OCI-LY1 (cell line): Measurements from ENCODE around the gene C12orf75.
"Not testable (repeated sequence)": the region's sequence is repeated elsewhere in the genome, so short reads cannot be mapped to it uniquely, and the experiment has no call there.

Experiments used
- H2AFZ ChIP-seq: fragments of 200-600 bp; sonication (generic), shearing (Covaris generic); 2 replicates; pipeline ENCODE4 v1.6.0; 2014; ENCODE audit warnings: antibody characterized with exemption, mild to moderate bottlenecking, low read length
- H3F3A ChIP-seq: fragments of 200-600 bp; sonication (generic), shearing (Covaris generic); 2 replicates; pipeline ENCODE4 v1.6.0; 2014; ENCODE audit warnings: mild to moderate bottlenecking, antibody characterized with exemption, low read length, moderate library complexity; ENCODE audit not compliant: insufficient read depth
- H3K27ac ChIP-seq: fragments of 200-600 bp; sonication (generic); 2 replicates; pipeline ENCODE4 v1.5.1; 2014; ENCODE audit warnings: low read length, mixed run types, mild to moderate bottlenecking, low read depth; ENCODE audit not compliant: poor library complexity, severe bottlenecking
- H3K27me3 ChIP-seq: fragments of 200-600 bp; sonication (generic); 2 replicates; pipeline ENCODE4 v1.6.0; 2014; ENCODE audit warnings: antibody characterized with exemption, mild to moderate bottlenecking, low read length, moderate library complexity; ENCODE audit not compliant: insufficient read depth
- H3K36me3 ChIP-seq: fragments of 200-600 bp; sonication (generic); 2 replicates; pipeline ENCODE4 v1.6.1; 2014; ENCODE audit warnings: mild to moderate bottlenecking, antibody characterized with exemption, low read length, moderate library complexity, mixed read lengths; ENCODE audit not compliant: insufficient read depth
- H3K4me1 ChIP-seq: fragments of 200-600 bp; sonication (generic); 2 replicates; pipeline ENCODE4 v1.5.1; 2014; ENCODE audit warnings: mild to moderate bottlenecking, low read length, moderate library complexity; ENCODE audit not compliant: insufficient read depth, severe bottlenecking
- H3K4me2 ChIP-seq: fragments of 200-600 bp; sonication (generic), shearing (Covaris generic); 2 replicates; pipeline ENCODE4 v1.6.1; 2014; ENCODE audit warnings: low read length
- H3K4me3 ChIP-seq: fragments of 200-600 bp; sonication (generic); 2 replicates; pipeline ENCODE4 v1.5.1; 2014; ENCODE audit warnings: low read length, low read depth, mild to moderate bottlenecking, mixed read lengths; ENCODE audit not compliant: poor library complexity, severe bottlenecking
- H3K79me2 ChIP-seq: fragments of 200-600 bp; shearing (Covaris generic); 2 replicates; pipeline ENCODE4 v1.6.1; 2016; ENCODE audit warnings: mixed run types, low read length, mixed read lengths; ENCODE audit not compliant: insufficient read depth
- H3K9ac ChIP-seq: fragments of 200-600 bp; sonication (generic), shearing (Covaris generic); 2 replicates; pipeline ENCODE4 v1.6.1; 2014; ENCODE audit warnings: mild to moderate bottlenecking, low read length, mixed read lengths
- H3K9me2 ChIP-seq: fragments of 200-600 bp; sonication (generic), shearing (Covaris generic); 2 replicates; pipeline ENCODE4 v1.6.1; 2014; ENCODE audit warnings: low read depth, mild to moderate bottlenecking, low read length, mixed read lengths
- H3K9me3 ChIP-seq: fragments of 200-600 bp; shearing (Covaris generic); 2 replicates; pipeline ENCODE4 v1.6.1; 2014; ENCODE audit warnings: low read length, mixed read lengths
- H4K20me1 ChIP-seq: fragments of 200-600 bp; sonication (generic), shearing (Covaris generic); 2 replicates; pipeline ENCODE4 v1.6.0; 2016; ENCODE audit warnings: mild to moderate bottlenecking, low read length; ENCODE audit not compliant: insufficient read depth

Gene C12orf75

GRCh38 chr12:105307601-105308314 lies 22.7 kb upstream of the C12orf75 start:
- H3K9me2 ChIP-seq, H4K20me1 ChIP-seq, H3K36me3 ChIP-seq, H3K4me1 ChIP-seq, H3F3A ChIP-seq, H3K4me2 ChIP-seq, H3K27ac ChIP-seq, H3K9me3 ChIP-seq, H3K9ac ChIP-seq, H3K27me3 ChIP-seq, H3K4me3 ChIP-seq, H3K79me2 ChIP-seq, H2AFZ ChIP-seq: not testable (repeated sequence)

DNA sequence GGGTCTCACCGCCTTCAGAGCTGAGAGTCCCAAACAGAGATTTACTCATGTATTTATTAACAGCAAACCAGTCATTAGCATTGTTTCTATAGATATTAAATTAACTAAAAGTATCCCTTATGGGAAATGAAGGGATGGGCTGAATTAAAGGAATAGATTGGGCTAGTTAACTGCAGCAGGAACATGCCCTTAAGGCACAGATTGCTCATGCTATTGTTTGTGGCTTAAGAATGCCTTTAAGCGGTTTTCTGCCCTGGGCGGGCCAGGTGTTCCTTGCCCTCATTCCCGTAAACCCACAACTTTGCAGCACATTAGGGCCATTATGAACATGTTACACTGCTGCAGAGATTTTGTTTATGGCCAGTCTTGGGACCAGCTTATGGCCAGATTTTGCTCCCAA lies 21.7 kb upstream of the C12orf75 start:
- H3F3A ChIP-seq, H3K4me1 ChIP-seq, H3K9ac ChIP-seq, H3K4me3 ChIP-seq, H3K27ac ChIP-seq, H3K4me2 ChIP-seq, H3K27me3 ChIP-seq, H3K9me3 ChIP-seq, H4K20me1 ChIP-seq, H3K79me2 ChIP-seq, H3K9me2 ChIP-seq, H3K36me3 ChIP-seq, H2AFZ ChIP-seq: not testable (repeated sequence)

DNA sequence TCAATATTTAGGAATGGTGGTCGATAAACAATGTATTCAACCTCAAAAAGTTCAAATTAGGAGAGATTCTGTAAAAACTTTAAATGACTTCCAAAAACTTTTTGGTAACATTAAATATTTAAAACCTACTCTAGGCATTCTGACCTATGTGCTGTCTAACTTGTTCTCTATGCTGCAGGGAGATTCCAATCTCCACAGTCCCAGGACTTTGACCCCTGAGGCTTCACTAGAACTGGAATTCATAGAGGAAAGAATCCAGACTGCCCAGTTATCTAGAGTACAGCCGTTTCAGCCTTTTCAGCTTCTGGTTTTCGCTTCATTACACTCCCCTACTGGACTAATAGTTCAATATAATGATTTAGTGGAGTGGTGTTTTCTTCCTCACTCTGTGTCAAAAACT lies 21.1 kb upstream of the C12orf75 start:
- not testable (repeated sequence) for H3K36me3 ChIP-seq, H3K27ac ChIP-seq, H3K27me3 ChIP-seq, H3K9me2 ChIP-seq, H3K4me2 ChIP-seq, H4K20me1 ChIP-seq, H3K79me2 ChIP-seq, H3K4me3 ChIP-seq, H3K9me3 ChIP-seq, H2AFZ ChIP-seq, H3F3A ChIP-seq, H3K9ac ChIP-seq, H3K4me1 ChIP-seq

DNA sequence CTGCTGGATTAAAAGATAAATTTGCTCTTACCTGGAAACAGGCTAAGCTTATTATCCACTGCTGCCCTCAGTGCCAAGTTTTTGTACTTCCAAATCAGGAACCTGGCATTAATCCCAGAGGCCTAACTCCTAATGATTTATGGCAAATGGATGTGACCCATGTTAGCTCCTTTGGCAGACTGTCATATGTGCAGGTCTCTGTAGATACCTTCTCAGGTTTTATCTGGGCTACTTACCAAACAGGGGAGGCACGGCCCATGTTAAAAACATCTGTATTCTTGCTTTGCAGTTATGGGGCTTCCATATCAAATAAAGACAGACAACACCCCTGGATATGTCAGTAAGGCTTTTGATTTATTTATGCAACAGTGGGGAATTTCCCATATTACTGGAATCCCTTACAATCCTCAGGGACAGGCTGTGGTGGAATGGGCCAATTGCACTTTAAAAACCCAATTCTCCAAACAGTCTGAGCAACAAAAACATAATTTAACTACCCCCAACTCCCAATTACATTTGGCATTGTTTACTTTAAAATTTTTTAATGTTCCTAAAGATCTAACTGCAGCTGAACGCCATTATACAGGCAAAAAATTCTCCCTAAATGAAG lies 19.9 kb upstream of the C12orf75 start:
- not testable (repeated sequence) for H2AFZ ChIP-seq, H3K27me3 ChIP-seq, H3K9ac ChIP-seq, H3K27ac ChIP-seq, H3K9me2 ChIP-seq, H3K9me3 ChIP-seq, H3K4me1 ChIP-seq, H3K79me2 ChIP-seq, H3K36me3 ChIP-seq, H3K4me2 ChIP-seq, H4K20me1 ChIP-seq, H3F3A ChIP-seq, H3K4me3 ChIP-seq

GRCh38 chr12:105311936-105312335 lies 18.6 kb upstream of the C12orf75 start:
- H4K20me1 ChIP-seq, H3K4me3 ChIP-seq, H3K9me2 ChIP-seq, H3F3A ChIP-seq, H3K79me2 ChIP-seq, H3K4me1 ChIP-seq, H3K27ac ChIP-seq, H2AFZ ChIP-seq, H3K4me2 ChIP-seq, H3K36me3 ChIP-seq, H3K9me3 ChIP-seq, H3K27me3 ChIP-seq, H3K9ac ChIP-seq: not testable (repeated sequence)

DNA sequence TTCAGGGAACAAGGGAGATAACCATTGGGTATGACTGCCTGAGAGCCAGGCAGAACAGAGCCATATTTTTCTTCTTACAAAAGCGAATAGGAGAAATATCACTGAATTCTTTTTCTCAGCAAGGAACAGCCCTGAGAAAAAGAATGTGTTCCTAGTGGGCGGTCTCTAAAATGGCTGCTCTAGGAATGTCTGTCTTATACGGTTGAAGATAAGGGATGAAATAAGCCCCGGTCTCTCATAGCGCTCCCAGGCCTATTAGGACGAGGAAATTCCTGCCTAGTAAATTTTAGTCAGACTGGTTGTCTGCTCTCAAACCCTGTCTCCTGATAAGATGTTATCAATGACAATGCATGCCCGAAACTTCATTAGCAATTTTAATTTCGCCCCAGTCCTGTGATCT lies 16.7 kb upstream of the C12orf75 start:
- not testable (repeated sequence) for H3K4me3 ChIP-seq, H4K20me1 ChIP-seq, H3K9me2 ChIP-seq, H3K9ac ChIP-seq, H2AFZ ChIP-seq, H3K79me2 ChIP-seq, H3K9me3 ChIP-seq, H3K36me3 ChIP-seq, H3K4me2 ChIP-seq, H3K27me3 ChIP-seq, H3F3A ChIP-seq, H3K27ac ChIP-seq, H3K4me1 ChIP-seq
